Measurements from ENCODE around the gene ZNF648.
A peak's percentile ranks its signal among the peaks of the same experiment; 100 is the strongest.
"Not testable (repeated sequence)": the region's sequence is repeated elsewhere in the genome, so short reads cannot be mapped to it uniquely, and the experiment has no call there.

The ZNF648 gene

DNA sequence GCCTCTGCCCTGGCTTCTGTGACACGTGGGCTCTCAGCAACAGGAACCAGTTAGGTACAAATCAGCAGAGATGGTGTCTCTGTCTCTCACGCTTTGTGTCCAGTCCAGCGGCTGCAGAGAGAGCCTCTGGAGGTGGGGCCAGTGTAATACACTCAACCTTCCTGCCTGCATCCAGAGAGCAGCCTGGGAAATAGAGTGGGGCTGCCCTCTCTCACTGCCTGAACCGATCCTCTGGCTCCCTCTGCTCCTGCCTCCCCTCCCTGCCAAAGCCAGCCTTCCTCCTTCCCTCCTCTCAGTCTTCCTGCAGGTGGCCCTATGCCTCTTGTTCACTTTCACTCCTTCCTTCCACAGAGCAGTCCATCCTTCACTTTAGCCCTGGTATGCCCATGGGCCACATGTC lies at the start of gene ZNF648:
ZNF648 (minus strand) TSS at position 119 of the 400 bp plus-strand sequence. CDS start 3,702 bp downstream, outside the sequence.
- DNase-seq (ENCODE audit: low read depth in 3 of 3): no peak

GRCh38 chr1:182110635-182111034 lies 49.1 kb upstream of the ZNF648 start:
- DNase-seq (ENCODE audit: low read depth in 3 of 3): no peak

DNA sequence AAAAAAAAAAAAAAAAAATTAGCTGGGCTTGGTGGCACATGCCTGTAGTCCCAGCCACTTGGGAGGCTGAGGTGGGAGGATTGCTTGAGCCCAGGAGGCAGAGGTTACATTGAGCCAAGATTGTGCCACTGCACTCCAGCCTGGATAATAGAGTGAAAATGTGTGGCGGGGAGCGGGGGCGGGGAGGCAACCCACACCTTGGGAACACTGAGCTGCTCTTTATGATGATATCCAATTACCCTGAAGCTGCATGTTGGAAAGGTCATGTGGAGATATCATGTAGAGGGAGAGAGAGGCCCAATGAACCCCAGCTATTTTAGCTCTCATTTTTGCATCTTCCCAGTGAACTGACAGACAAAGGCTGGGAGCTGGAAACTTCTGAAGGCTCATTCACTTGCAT lies 48.3 kb upstream of the ZNF648 start:
- no peak for DNase-seq (ENCODE audit: low read depth in 3 of 3)

DNA sequence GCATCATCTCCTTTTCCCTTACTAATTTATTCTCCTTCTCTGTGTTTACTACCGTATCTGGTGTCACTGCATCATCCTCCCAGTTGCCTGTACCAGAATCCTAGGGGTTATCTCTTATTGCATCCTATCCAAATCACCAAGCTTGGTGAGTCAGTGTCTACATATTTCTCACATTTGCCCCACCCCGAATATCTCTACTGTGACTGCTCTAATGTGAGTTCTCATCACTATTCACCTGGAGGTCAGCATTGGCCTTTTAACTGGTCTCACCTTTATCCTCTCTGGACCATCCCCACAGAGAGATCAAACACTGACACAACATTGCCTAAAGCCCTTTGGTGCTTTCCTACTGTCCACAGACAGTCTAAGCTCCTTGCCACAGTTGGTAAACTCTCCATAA lies 45.7 kb upstream of the ZNF648 start:
- DNase-seq (ENCODE audit: low read depth in 3 of 3): no peak

DNA sequence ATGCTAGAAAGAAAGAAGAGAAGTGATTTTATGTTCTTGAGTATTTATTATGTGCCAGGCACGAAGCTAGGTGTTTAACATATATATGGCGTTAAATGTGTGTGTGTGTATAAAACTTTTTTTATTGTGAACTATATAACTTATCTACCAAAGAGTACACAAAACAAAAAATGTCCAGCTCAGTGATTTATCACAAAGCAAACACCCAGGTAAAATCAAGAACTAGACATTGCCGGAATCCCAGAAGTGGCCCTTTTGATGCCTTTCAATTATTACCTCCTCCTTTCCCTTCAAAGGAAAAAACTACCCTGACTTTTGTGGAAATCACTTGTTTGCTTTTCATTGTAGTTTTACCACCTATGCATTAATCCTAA lies 40.5 kb upstream of the ZNF648 start:
- no peak for DNase-seq (ENCODE audit: low read depth in 3 of 3)

DNA sequence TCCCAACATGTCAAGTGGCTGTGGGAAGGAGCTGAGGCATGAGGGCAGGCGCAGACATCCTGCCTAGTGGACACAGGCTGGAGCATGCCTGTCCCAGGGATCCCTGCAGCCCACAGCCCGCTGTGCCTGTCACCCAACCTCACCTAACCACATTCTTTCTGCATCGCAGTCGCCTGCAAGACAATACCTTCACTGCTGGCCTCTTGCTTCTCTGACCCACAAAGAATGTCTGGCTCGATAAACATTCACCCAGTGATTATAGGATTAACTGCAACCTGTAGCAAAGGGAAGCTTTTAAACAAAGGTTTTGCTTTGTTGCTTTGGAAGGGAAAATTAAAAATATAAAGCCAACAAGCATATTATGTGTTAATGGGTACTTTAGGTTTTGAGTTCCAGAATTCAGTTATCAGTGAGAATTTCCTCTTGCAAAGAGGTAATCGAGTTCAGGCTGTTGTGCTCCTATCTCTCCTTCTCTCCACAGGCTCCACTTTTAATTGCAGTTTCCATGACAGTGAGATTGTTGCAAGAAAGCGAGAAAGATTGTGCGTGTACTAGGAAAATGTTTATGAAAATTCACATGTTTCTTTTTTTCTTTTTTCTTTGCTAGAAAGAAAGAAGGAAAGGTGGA lies 40.0 kb upstream of the ZNF648 start:
- DNase-seq (ENCODE audit: low read depth in 3 of 3): no peak

DNA sequence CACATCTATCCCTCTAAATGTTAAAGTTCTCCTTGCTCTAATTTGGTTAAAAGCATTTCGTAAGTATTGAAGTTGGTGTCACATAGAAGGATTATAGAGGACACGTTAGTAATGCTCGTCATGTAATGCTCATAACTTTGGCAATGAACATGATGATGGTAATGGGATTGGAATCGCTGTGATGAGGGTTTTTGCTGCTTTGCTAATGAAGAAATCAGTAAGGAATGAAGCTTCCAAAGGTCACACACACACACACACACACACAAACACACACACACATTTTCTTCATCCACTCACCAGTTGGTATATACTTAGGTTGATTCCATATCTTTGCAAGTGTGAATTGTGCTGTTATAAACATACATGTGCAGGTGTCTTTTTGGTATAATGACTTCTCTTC lies 36.8 kb upstream of the ZNF648 start:
- DNase-seq (ENCODE audit: low read depth in 3 of 3): no peak

GRCh38 chr1:182095946-182096345 lies 34.4 kb upstream of the ZNF648 start:
- no peak for DNase-seq (ENCODE audit: low read depth in 3 of 3)

GRCh38 chr1:182094514-182095005 lies 33.0 kb upstream of the ZNF648 start:
- DNase-seq (ENCODE audit: low read depth in 3 of 3): not testable (repeated sequence)

DNA sequence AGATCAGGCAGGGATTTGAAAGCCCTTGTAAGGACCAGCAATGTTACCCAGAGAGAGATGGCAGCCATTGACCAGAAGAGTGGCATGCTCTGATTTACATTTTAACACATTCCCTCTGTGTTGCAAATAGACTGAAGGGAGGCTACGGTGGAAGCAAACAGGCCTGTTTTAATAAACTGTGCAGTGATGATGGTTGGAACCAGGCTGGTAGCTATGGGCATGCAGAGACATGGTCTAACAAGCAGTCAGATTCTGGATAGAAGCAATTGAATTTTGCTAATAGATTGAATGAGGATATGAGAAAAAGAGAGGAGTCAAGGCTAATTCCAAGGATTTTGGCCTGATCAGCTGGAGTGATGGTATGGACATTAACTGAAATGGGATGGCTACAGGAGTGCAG lies 32.3 kb upstream of the ZNF648 start:
- DNase-seq (ENCODE audit: low read depth in 3 of 3): no peak

- no peak for DNase-seq (ENCODE audit: low read depth in 3 of 3)
Measured at GRCh38 chr1:182092336-182092735, 30.8 kb upstream of the ZNF648 start.

DNA sequence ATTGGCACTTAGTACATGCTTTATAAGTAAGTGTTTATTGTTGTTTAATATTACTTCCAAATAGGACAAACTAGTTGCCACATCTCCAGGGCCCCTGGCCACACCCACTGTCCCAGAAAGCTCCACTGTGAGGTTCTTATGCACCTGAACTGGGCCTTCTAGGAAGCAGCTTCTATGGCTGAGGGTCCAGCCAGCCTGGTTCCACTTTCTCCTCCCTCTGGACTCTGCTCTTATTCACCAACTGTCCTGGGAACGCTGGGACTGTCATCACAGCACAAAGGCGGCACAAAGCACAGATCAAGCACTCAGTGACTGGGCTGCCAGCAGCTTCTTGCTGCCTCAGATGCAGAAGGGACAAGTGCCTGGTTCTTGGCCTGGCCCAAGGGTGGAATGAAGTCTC lies 29.6 kb upstream of the ZNF648 start:
- no peak for DNase-seq (ENCODE audit: low read depth in 3 of 3)

GRCh38 chr1:182087719-182088350 lies 26.3 kb upstream of the ZNF648 start:
- no peak for DNase-seq (ENCODE audit: low read depth in 3 of 3)

DNA sequence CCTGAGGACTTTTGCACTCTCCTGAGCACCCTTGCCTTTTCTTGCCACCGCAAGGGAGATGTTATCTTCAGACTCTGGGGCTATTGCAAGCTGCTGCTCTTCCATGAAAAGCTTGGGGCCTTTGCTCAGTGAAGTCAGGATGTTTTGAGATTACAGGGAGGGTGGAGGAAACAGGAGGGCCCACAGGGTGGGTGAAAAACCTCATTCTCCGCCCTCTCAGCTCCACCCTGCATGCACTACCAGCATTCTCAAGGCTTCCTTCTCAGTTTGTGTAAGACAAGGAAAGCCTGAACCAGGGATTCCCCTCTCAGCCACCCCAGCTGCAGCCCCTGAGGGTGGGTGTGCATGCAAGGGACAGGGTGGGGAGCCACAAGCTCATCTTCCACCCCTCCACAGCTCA lies 25.8 kb upstream of the ZNF648 start:
- DNase-seq (ENCODE audit: low read depth in 3 of 3): no peak

DNA sequence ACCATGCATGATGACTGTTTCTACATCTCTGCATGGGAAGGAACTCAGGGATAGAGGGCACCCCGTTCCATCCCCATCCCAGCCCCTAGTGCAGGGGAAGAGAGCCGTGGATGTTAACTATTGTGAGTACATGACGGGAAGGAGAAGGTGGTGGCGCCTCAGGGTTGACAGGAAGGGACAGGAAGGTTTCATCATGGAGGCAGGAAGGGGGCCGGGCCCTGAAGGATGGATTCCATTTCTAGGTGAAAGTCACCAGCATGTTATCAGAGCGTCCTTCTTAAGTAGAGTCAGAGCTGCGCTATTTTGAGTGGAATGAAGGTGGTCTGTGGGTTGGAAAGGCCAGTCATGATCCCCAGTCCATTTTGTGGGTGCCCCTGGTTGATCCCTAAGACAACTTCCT lies 25.1 kb upstream of the ZNF648 start:
- no peak for DNase-seq (ENCODE audit: low read depth in 3 of 3)

DNA sequence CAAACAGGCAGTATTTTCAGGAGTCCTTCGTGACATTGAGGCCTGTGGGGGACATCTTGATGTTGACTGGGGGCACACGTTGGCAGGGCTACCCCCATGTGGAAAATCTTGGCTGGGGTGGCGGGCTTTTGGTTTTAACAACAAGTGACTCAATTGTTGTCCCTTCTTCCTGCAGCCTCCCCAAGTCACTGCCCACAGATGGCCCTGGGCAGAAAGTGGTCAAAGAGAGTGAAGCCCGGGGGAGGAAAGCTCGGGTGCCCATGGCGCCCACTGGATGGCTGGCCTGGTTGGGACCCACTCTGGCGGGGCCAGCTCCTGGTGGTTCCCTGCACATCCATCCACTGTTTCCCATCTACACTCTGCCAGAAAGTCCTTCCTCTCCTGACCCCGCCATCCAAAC lies 24.6 kb upstream of the ZNF648 start:
- no peak for DNase-seq (ENCODE audit: low read depth in 3 of 3)

- DNase-seq (ENCODE audit: low read depth in 3 of 3): no peak
Measured at GRCh38 chr1:182085726-182086125, 24.2 kb upstream of the ZNF648 start.

DNA sequence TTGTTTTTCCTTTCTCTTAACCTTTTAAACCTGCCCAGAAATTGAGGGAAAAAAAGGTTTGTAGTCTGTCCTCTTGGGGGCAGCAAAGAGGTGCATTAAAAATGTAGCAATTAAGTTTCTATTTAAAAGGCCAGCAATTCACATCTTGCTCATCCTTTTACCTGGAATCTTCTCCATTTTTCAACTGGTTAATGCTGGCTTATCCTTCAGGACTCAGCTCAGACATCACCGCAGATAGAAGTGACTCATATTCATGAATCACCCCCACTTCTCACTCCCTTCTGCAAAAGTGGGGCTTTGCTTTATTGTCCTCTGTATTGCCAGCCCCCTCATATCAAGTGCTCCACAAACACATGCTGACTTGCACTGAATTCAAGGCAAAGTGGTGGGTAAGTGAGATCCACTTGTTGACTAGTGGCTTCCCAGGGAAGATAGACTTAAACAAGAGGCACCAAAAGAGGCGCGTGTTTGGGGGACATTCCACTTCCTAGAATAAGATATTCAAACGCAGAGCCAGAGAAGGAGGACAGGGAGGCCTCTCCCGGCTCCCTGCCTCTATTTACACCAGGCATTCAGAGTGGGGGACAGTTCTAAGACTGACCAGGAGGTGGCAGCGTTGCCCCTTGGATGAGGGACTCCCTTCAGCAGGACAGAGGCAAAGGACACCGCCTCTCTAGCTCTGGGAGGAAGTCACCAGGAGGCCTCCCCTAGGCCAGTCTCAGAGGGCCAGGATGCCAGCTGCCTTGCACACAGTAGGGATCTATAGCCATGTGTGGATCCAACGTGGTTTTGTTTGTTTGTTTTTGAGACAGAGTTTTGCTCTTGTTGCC lies 23.2 kb upstream of the ZNF648 start:
- peak; percentile 56 to 78 (median 68) for DNase-seq (ENCODE audit: low read depth in 3 of 3)

GRCh38 chr1:182083851-182084486 lies 22.5 kb upstream of the ZNF648 start:
- DNase-seq (ENCODE audit: low read depth in 3 of 3): no peak

DNA sequence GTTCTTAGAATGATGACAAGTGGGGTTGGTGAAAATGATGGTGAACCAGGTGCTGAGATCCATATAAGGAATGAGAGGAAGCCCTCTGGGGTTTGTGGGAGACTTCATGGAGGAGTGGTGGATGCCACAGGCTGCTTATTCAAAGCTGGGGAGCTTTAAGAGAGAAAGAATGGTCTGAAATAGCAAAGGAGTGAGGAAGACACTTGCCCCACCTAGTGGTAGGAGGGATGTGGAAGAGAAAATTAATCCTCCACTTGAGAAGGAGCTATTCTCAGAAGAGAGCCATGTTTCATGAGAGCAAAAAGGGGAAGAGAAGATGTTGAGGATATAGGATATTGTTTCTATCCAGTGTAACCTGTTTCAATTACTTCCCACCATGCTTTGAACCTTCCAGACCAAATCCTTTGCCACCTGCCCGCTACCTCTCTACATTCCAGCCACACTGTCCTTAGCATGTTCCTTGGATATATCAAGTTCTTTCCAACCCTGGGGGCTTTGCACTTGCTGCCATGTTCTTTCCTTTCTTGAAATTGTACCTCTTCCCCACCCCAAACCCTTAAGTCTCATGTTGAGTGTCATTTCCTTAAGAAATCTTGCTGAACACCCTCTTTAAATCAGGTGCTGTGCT lies 19.6 kb upstream of the ZNF648 start:
- no peak for DNase-seq (ENCODE audit: low read depth in 3 of 3)

DNA sequence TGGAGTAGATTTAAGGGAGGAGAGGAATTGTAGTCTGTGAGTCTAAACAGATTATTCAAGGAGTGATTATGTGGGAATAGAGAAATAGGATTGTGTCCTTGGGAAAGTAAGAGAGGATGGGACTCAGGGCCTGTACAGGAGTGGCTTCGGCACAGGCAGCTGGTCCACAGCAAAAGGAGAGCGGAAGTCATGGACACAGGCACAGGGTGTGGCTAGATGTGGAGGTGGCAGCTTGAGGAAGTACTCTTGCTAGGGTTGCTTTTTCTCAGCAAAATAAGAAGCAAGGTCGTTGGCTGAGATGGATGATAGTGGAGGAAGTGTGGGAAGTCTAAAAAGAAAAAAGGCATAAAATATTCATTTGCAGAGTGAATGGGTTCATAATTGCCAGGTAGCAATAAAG lies 18.5 kb upstream of the ZNF648 start:
- no peak for DNase-seq (ENCODE audit: low read depth in 3 of 3)

DNA sequence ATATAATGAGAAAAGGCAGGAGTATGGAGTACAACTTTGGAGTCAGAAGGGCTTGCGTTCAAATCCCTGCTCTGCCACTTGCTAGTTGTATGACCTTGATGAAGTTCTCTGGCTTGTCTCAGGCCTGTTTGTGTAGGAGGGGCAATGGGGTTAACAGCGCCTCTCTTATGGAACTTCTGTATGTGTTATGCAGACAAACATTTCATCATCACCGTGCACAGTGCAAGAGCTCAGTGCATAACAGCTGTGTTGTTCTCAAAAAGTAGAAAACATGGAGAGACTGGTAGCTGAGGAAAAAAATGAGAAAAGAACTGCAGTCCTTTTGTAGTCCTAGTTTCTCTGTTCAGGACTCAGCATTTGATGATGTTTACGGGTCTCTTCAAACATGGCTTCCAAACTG lies 10.4 kb upstream of the ZNF648 start:
- DNase-seq (ENCODE audit: low read depth in 3 of 3): no peak

Data from stimulated activated CD4-positive, alpha-beta T cell treated with anti-CD3 and anti-CD28 coated beads, TNF-alpha, amount 100 ng/mL, for 24 hours (primary cell).